ENCODE results near the gene GALNT11.

- TF ChIP-seq CTCF (IDR thresholded peaks at IDR 0.05): no peak
- TF ChIP-seq EP300 (IDR thresholded peaks at IDR 0.05): no peak
- no peak for TF ChIP-seq POLR2A (IDR thresholded peaks at IDR 0.05)
These were observed 37.5 kb upstream of the GALNT11 start for GRCh38 chr7:151987748-151988529.
